SJCRH30 (cell line): Measurements from ENCODE around the gene JAG2. TPM values are rescaled to one million over a fixed set of nuclear protein-coding genes. Genes with fewer than 3 reads are reported as not detected.

Experiments used
- DNase-seq, 2 experiments: peaks; one replicate each; pipeline ENCODE4 v3.0.0-alpha.2; 2015 to 2020
- H3K27ac ChIP-seq: fragments of 250-450 bp; sonication (Bioruptor Pico); 2 replicates; pipeline ENCODE4 v1.5.1; 2020; ENCODE audit warnings: mild to moderate bottlenecking, moderate library complexity
- H3K27me3 ChIP-seq: fragments of 250-450 bp; sonication (Bioruptor Pico); 2 replicates; pipeline ENCODE4 v1.5.1; 2020; ENCODE audit warnings: mild to moderate bottlenecking, moderate library complexity
- H3K36me3 ChIP-seq: fragments of 250-450 bp; sonication (Bioruptor Pico); 2 replicates; pipeline ENCODE4 v1.5.1; 2020; ENCODE audit warnings: mild to moderate bottlenecking, moderate library complexity
- H3K4me1 ChIP-seq: fragments of 250-450 bp; sonication (Bioruptor Pico); 2 replicates; pipeline ENCODE4 v1.5.1; 2020; ENCODE audit warnings: mild to moderate bottlenecking, moderate library complexity
- H3K4me3 ChIP-seq: fragments of 250-450 bp; sonication (Bioruptor Pico); 2 replicates; pipeline ENCODE4 v1.5.1; 2020; ENCODE audit warnings: mild to moderate bottlenecking, moderate library complexity
- H3K9me3 ChIP-seq: fragments of 250-450 bp; sonication (Bioruptor Pico); replicated peaks from 2 replicates; pipeline ENCODE4 v1.5.1; 2020; ENCODE audit warnings: mild to moderate bottlenecking, moderate library complexity
- total RNA-seq: library from RNA; depleted of rRNA; stranded (reverse); fragments of >200 nt; shearing (Covaris generic); gene quantifications from 2 replicates; pipeline ENCODE4 v1.2.3, GENCODE V29; 2014

The JAG2 gene
- total RNA-seq, 1 experiment from 2014 or later: 28.1 TPM

DNA sequence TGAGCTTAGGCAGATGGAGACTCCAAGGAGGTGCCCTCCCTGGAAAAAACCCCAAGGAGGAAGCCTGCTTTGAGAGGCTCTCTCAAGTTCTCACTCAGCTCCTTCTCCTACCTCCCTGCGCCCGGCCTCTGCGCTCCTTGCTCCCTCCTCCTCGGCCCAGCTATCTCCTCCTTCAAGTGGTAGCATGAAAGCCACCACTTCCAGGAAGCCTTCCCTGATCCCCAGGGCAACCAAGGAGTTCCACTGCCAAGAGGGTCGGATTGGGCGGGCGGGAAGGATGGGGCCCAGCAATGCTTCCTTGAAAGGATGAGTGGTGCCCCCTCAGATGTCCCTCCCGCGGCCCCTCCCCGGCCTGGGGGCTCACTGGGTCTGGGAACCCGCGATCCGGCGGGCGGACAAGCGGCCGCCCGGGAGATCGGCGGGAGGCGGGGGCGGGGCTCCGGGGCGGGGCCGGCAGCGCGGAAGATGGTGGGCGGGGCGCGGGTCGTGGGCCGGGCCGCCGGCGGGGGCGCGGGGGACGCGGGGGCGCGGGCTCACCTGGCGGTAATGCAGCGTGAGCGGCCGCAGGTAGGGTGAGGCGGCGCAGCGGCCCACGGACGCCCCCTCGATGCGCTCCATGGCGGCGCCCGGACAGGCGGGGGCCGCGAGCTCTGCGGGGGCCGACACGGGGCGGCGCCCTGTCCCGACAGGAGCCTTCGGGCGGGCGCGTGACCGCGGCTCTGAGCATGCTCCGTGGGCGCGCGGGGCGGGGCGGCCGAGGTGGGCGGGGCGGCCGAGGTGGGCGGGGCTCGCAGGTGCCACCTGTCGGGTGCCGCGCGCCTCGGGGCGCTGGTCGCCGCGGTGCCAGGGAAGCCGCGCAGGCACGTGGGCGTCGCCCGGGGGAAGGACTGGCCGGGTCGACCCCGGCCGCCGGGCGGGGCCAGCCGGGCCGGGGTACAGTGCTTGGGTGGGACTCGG lies 12.3 kb upstream of the JAG2 start, which contains the start of gene NUDT14:
Gene NUDT14, minus strand, starts transcription at position 721 of the 957 bp plus-strand sequence. Its CDS starts 103 bp downstream, at position 618.
- no peaks in the 10 kb centered on the region for H3K27me3 ChIP-seq
- no peaks in the 10 kb centered on the region for H3K9me3 ChIP-seq
- peak within 1 kb of the TSS; percentile 57 for H3K4me3 ChIP-seq
- peak; percentile 71 to 74 for DNase-seq
- H3K36me3 ChIP-seq: no peaks in the 10 kb centered on the region
- no peak within 1 kb of the TSS for H3K27ac ChIP-seq
- H3K4me1 ChIP-seq: peaks cover 54% of the 10 kb centered on the region

DNA sequence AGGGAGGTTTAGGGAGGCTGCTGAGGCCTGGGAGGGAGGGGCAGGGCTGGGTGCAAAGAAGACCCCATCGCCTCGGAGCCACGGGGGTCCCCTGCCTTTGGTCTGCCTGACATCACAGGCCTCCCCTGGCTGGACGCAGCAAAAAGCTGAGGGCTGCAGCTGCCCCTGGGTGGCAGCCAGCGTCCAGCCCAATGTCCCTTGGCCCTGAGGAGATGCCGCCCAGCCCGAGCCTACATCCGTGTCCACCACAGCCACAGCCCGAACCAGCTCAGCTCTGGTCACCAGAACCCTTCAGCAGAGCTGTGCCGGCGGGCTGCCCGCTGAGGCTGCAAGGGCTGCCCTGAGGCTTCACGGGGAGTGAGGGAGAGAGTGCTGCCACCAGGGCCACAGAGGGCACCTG lies 10.6 kb upstream of the JAG2 start:
- no peak overlapping the region for H3K4me3 ChIP-seq
- no peaks in the 10 kb centered on the region for H3K9me3 ChIP-seq
- no peaks in the 10 kb centered on the region for H3K36me3 ChIP-seq
- H3K27ac ChIP-seq: no peak overlapping the region
- peaks cover 64% of the 10 kb centered on the region for H3K4me1 ChIP-seq
- DNase-seq: no peak
- no peaks in the 10 kb centered on the region for H3K27me3 ChIP-seq

DNA sequence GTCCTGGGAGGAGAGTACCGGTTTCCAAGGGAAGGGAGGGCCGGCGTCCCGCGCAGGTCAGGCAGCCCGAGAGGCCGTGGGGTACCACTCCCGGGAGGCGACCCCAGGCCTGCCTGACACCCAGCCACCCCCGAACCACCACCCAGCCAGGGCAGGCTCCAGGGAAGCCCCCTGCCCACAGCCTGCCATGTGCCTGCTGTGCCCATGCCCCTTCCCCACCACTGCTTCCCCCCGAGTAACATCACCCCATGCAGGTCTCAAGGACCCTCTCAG lies 10.2 kb upstream of the JAG2 start:
- H3K4me3 ChIP-seq: no peak overlapping the region
- H3K27me3 ChIP-seq: no peaks in the 10 kb centered on the region
- H3K9me3 ChIP-seq: no peaks in the 10 kb centered on the region
- no peaks in the 10 kb centered on the region for H3K36me3 ChIP-seq
- peaks cover 64% of the 10 kb centered on the region for H3K4me1 ChIP-seq
- no peak overlapping the region for H3K27ac ChIP-seq
- no peak for DNase-seq

DNA sequence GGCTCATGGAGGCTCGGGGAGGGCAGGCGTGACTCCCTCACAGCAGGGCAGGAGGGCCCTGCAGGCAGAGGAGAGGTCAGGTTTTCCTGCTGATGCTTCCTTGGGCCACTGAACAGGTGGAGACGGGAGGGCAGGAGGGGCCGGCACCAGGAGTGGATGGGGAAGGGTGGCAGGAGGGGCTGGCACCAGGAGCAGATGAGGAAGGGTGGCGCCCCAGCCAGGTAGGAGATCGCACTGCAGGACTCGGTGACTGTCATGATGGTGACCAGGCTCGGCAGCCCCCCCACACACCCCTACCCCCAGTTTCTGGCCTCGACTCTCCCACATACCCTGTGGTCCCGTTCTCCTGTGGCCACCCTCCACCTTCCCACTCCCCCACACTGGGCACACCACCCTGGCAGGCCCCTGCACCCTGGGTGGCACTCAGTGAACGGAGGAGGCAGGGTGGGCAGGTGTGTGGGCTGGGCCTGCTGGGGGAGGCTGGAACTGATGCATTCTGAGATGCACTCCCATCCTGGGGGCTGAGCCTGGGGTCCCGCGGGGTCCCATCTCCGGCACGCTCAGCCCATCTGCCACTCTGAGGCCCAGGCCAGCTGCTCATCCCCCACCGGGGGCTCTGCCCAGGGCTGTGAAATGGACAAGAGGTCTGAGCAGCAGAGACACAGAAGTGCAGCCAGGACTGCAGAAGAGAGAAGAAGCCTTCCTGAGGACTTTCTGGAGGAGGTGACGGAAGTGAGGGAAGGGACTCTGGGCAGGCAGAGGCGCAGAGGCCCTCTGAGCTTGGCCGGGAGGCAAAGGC lies 9.7 kb upstream of the JAG2 start:
- Histone ChIP-seq H3K4me1 (peaks cover 60% of the 10 kb centered on the region), H3K36me3 (no peaks in the 10 kb centered on the region), H3K27me3 (no peaks in the 10 kb centered on the region), H3K27ac (peak overlapping the region; percentile 99), H3K4me3 (no peak overlapping the region), H3K9me3 (no peaks in the 10 kb centered on the region)
- DNase-seq: no peak

DNA sequence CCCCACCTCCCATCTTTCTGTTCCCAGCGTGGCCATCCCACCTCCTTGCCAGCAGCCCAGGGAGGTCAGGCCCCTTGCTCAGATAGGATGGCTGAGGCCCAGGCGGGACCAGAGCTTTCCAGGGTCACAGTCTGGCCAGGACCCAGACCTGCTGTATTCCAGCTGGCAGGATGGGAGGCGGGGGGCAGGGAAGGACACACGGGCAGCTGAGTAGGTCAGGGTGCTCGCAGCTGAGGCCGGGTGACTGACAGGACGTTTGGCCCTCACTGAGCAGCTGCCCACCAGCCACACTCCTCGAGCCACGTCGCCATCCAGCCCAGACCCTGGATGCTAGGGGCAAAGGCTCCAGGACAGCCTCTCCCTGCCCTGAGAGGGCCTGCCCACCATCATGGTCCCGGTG lies 8.5 kb upstream of the JAG2 start:
- no peaks in the 10 kb centered on the region for H3K9me3 ChIP-seq
- peaks cover 48% of the 10 kb centered on the region for H3K4me1 ChIP-seq
- peak; percentile 82 to 89 for DNase-seq
- peak overlapping the region; percentile 47 for H3K4me3 ChIP-seq
- H3K27me3 ChIP-seq: no peaks in the 10 kb centered on the region
- H3K36me3 ChIP-seq: no peaks in the 10 kb centered on the region
- peak overlapping the region; percentile 99 for H3K27ac ChIP-seq

DNA sequence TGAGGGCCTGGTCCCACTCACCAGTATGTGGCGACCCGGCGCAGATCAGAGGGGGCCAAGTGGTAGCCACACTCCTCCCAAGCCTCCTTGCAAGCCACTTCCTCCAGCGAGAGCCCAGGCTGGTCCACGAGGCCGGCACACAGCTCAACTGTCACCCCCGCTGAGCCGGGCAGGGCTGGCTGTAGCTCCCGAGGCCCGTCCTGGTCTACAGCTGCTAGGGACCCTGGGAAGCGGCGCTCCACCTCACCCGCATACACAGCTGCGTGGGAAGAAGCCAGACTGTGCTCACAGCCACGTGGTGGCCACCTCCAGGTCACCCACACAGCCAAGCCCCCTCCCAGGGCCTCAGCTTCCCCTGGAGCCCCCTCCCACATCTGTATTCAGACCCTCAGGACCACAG lies 7.9 kb upstream of the JAG2 start:
- Histone ChIP-seq H3K4me3 (peak overlapping the region; percentile 47), H3K27me3 (no peaks in the 10 kb centered on the region), H3K4me1 (peaks cover 47% of the 10 kb centered on the region), H3K9me3 (no peaks in the 10 kb centered on the region), H3K27ac (peak overlapping the region; percentile 99), H3K36me3 (no peaks in the 10 kb centered on the region)
- DNase-seq: peak; percentile 76

DNA sequence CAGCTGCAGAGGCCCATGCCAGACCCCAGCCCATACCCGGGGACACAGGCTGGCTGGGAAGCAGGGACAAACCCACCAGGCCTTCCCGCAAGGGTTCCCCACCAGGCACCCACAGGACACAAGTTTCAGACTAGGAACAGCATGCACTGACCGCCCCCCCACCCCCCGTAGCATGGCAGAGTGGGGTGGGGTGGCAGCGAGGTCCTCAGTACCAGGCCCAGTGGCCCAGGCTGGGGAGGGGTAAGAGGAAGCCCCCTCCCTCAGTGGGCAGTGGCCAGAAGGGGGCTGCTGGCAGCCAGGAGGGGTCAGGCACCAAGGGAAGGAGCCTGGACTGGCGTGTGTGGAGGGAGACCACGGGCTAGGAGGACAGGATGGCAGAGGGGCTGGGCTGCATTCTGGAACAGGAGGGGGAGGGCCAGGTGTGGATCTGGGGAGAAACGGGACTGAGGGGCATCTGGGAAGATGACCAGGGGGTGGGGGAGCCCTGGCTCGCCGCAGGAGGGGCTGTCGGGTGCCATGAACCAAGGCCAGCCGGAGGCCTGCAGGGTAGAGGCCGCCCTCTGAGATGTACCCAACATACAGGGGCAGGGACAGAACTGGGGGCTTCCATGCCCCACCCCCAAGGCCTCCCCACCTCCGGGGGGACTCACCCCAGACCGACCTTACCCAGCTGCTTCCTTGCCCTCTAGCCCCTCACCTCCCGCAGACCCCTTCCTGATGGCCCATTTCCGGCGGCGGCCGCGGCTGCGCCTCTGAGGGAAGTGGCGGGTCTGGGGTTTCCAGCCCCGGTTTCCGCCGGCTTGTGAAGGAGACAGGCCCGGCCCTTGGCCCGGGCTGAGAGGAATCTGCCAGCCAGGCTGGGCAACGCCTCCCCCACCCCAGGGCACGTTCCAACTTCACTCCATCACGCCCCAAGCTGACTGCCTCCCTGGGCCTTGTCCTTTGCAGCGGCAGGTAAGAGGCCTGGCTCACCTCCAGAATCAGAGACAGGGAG lies 5.6 kb upstream of the JAG2 start:
- Histone ChIP-seq H3K36me3 (no peaks in the 10 kb centered on the region), H3K27ac (no peak overlapping the region), H3K27me3 (no peaks in the 10 kb centered on the region), H3K4me1 (peaks cover 61% of the 10 kb centered on the region), H3K9me3 (no peaks in the 10 kb centered on the region), H3K4me3 (no peak overlapping the region)
- DNase-seq: no peak

DNA sequence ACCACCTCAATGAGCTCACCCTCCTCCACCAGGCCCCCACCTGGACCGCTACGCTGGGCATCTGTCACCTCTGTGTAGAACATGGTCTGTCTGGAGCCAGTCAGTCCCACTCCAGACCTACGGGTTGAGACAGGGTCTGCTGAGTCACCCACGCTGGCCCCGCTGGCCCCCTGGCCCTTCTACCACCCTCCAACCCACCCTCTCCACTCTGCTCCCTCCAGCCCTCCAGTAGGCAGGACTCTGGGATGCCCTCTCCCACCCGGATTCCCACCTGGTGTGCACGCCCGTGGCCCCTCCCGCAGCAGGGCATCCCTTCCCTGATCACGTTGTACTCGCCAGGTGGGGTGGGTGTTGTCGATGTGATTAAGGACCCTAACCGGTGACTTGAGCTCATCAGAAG lies 4.6 kb upstream of the JAG2 start:
- DNase-seq: no peak
- Histone ChIP-seq H3K27me3 (no peaks in the 10 kb centered on the region), H3K4me1 (peaks cover 57% of the 10 kb centered on the region), H3K4me3 (no peak overlapping the region), H3K9me3 (no peaks in the 10 kb centered on the region), H3K27ac (no peak overlapping the region), H3K36me3 (no peaks in the 10 kb centered on the region)

DNA sequence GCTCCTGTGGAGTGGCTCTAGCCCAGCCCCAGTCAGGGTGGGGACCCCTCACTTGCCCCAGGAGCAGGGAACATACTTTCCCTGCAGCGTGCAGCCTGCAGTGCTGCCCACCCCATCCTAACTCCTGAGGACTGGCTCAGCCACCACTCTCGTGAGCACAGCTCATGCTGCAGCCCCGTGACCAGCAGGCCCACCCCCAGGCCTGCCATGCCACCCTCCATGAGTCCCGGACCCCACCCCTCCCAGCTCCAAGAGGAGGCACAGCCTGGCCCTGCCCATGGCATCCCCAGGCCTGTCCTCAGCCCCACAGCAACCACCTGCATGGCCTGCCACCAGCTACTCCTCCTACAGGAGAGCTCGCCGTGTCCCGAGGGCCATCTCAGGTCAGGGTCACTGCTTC lies 3.9 kb upstream of the JAG2 start:
- H3K4me1 ChIP-seq: peaks cover 50% of the 10 kb centered on the region
- no peak overlapping the region for H3K27ac ChIP-seq
- H3K36me3 ChIP-seq: no peaks in the 10 kb centered on the region
- no peak overlapping the region for H3K4me3 ChIP-seq
- no peaks in the 10 kb centered on the region for H3K9me3 ChIP-seq
- DNase-seq: no peak
- no peaks in the 10 kb centered on the region for H3K27me3 ChIP-seq

DNA sequence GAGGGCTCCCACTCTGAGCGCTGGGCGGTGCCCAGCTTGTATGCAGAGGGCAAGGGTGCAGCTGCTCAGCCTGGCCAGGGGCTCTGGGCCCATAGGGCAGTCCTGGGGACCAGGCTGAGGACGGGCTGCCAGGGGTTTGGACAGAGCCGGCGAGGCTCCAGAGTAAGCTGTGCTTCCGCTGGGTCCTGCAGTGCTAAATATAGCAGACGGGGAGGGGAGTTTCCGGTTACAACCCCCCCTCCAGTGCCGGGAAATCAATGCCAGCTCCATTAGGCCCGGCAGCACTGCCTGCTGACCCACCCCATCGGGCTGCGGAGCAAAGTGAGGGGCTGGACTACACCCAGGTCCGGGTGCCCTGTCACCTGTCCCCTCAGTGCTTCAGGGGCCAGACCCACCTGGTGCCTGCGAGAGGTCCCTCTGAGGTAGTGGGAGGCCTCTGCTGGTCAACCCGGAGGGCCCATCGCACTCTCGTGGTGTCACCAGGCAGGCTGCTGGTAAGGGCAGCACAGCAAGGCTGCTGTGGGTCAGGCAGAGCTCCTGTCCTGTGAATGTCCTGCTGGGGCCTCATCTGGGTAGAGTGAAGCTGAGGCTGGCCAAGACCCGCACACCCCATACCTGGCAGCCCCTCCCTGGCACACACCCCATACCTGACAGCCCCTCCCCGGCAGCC lies 2.6 kb upstream of the JAG2 start:
- Histone ChIP-seq H3K36me3 (no peaks in the 10 kb centered on the region), H3K27me3 (no peaks in the 10 kb centered on the region), H3K27ac (peak overlapping the region; percentile 2; the same call in 1 of the 2 replicates), H3K4me3 (no peak overlapping the region), H3K4me1 (peaks cover 39% of the 10 kb centered on the region), H3K9me3 (no peaks in the 10 kb centered on the region)
- DNase-seq: peak; percentile 65 to 74

DNA sequence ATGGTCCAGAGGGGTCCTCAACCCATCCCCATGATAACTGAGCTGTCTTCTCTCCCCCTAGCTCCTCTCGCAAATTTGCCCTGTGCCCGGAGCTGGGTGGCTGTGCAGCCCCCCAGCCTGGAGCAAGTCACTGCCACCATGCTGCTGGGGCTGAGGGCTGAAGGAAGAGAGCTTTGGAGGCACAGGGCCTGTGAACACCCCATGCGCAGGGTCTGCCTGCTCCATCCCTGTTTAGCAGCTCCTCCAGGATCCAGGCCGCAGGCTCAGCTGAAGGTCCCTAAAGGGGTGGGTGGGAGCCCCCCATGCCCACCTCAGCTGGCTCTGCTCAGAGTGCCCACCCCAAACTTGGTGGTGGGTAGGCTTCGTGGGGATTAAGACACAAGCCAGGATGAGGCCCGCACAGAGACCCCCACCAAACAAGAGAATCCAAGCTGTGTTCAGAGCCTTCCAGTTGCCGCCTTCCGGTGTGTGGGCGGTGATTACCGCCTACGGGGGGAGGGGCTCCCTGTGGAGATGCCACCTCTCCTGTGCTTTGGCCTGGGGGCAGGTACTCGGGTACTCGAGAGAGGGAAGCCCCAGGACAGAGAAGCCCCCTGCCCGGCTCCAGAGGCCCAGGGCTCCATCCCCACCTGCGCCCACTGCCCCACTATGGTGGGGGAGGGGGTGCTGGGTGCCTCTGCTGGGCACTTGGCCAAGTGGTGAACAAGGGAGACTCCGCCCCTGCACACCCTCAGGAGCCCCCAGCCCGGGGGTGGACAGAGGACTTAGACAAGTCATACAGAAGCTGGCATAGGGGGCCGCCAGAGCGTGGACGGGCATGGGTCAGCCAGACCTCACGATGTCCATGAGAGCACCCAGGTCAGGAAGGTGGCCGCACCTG lies 1.4 kb upstream of the JAG2 start:
- Histone ChIP-seq H3K27me3 (no peaks in the 10 kb centered on the region), H3K4me1 (peaks cover 41% of the 10 kb centered on the region), H3K36me3 (no peaks in the 10 kb centered on the region), H3K4me3 (no peak overlapping the region), H3K27ac (no peak overlapping the region), H3K9me3 (no peaks in the 10 kb centered on the region)
- no peak for DNase-seq

DNA sequence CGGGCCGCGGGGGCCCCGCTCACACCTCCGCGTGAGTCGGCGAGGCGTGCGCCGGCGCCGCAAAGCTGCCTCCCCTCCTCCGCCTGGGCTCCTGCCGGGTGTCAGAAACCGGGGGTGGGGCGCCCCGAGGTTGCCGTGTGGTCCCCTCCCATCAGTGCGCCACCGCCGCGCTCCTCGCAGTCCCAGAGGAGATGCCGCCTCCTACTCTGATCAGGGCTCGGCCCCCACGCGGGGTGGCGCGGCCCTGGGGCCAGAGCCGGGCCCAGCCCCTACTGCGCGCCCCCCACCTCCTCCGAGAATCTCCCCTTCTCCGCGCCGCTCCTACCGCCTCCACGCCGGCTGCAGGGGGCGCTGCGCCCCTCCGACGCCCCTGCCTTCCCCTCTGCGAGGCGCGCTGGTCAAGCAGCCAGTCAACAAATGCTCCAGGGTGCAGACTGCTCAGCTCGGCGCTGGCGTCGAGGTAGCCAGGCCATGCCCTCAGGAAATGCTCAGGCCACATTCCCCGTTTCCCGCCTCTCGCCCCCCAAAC lies 467 bp upstream of the JAG2 start:
- Histone ChIP-seq H3K36me3 (no peaks in the 10 kb centered on the region), H3K27me3 (no peaks in the 10 kb centered on the region), H3K27ac (no peak overlapping the region), H3K9me3 (no peaks in the 10 kb centered on the region), H3K4me3 (no peak overlapping the region), H3K4me1 (peaks cover 37% of the 10 kb centered on the region)
- DNase-seq: no peak

DNA sequence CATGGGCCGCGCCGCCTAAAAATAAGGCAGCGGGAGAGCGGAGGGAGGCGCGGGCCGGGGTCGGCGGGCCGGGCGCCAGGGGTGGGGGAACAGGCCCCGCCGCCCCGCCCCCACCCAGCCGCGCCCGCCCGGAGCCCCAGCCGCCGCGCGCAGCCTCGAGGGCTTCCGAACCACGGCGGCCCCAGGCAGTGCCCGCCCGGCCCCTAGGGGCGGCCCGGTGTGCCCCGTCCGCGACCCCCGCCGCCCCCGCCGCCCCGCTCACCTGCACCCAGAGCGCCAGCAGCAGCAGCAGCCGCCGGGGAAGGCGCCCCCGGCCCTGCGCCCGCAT lies 519 bp downstream of the JAG2 start:
- no peaks in the 10 kb centered on the region for H3K27me3 ChIP-seq
- no peak for DNase-seq

More for the DNA sequence above, 519 bp downstream of the JAG2 start:
- Histone ChIP-seq H3K4me1 (peaks cover 37% of the 10 kb centered on the region), H3K27ac (no peak overlapping the region), H3K9me3 (no peaks in the 10 kb centered on the region), H3K4me3 (peak overlapping the region; percentile 60), H3K36me3 (no peaks in the 10 kb centered on the region)
